SK-N-DZ (cell line): ENCODE data around the gene GPR162. TPM values are rescaled to one million over a fixed set of nuclear protein-coding genes. Genes with fewer than 3 reads are reported as not detected.

Experiments
- DNase-seq: peaks from one replicate; pipeline ENCODE4 v3.0.0-alpha.2; 2015; ENCODE audit warnings: low spot score
- polyA plus RNA-seq, 2 experiments: library from polyadenylated mRNA; depleted of rRNA; stranded (reverse); fragments of >200 nt; gene quantifications; 2 replicates each; pipeline ENCODE4 v1.2.3, GENCODE V29; 2014

Gene GPR162
- polyA plus RNA-seq (2014; cell fraction: cytosol; rRNA removed): 37.5 and 46.0 TPM in 2 replicates
- 70.7 and 77.4 TPM in 2 replicates for polyA plus RNA-seq (2014; cell fraction: nucleus; rRNA removed)

GRCh38 chr12:6821591-6822425 lies at the start of gene GPR162:
GPR162 (plus strand) TSS chr12:6821821; CDS start chr12:6823899, 2,078 bp downstream.
- peak; percentile 83 for DNase-seq

- no peak for DNase-seq
Observed at GRCh38 chr12:6772331-6772695, 49.3 kb upstream of the GPR162 start, which contains the start of gene LAG3. LAG3 (plus strand) TSS chr12:6772520; CDS start chr12:6772853, 333 bp downstream.

- no peak for DNase-seq
Observed at GRCh38 chr12:6772726-6773589, 48.7 kb upstream of the GPR162 start.

GRCh38 chr12:6773590-6774351 lies 47.9 kb upstream of the GPR162 start:
- no peak for DNase-seq

- no peak for DNase-seq
Observed at GRCh38 chr12:6774499-6775062, 47.0 kb upstream of the GPR162 start.

GRCh38 chr12:6775185-6776174 lies 46.1 kb upstream of the GPR162 start:
- no peak for DNase-seq

- DNase-seq: no peak
Observed at GRCh38 chr12:6777386-6777785, 44.2 kb upstream of the GPR162 start.

- no peak for DNase-seq
Observed at GRCh38 chr12:6778217-6778573, 43.4 kb upstream of the GPR162 start.

GRCh38 chr12:6778574-6779550 lies 42.8 kb upstream of the GPR162 start:
- peak; percentile 95 for DNase-seq

GRCh38 chr12:6779708-6780432 lies 41.8 kb upstream of the GPR162 start:
- no peak for DNase-seq

- DNase-seq: no peak
Observed at GRCh38 chr12:6780573-6780972, 41.0 kb upstream of the GPR162 start.

- DNase-seq: no peak
Observed at GRCh38 chr12:6782119-6782518, 39.5 kb upstream of the GPR162 start.

GRCh38 chr12:6782850-6783566 lies 38.6 kb upstream of the GPR162 start:
- no peak for DNase-seq

GRCh38 chr12:6783828-6784227 lies 37.8 kb upstream of the GPR162 start:
- DNase-seq: no peak

GRCh38 chr12:6784296-6784695 lies 37.3 kb upstream of the GPR162 start:
- no peak for DNase-seq

- no peak for DNase-seq
Observed at GRCh38 chr12:6784761-6785160, 36.9 kb upstream of the GPR162 start.

GRCh38 chr12:6786416-6787094 lies 35.1 kb upstream of the GPR162 start:
- DNase-seq: peak; percentile 83
